BJ (cell line): ENCODE data around the gene TP53I13. TPM values are rescaled to one million over a fixed set of nuclear protein-coding genes. Genes with fewer than 3 reads are reported as not detected.

Source experiments
- CTCF ChIA-PET: fragments of 350-600 bp; formaldehyde crosslinking; extraction: SDS; loops from one replicate; lab custom pipeline; 2021; ENCODE audit warnings: antibody characterized with exemption, inconsistent platforms; lab: Yijun Ruan, JAX
- POLR2A ChIA-PET: fragments of 300-600 bp; sonication (Branson Sonifier 250); formaldehyde crosslinking; extraction: SDS; loops from one replicate; lab custom pipeline; 2021; ENCODE audit warnings: antibody characterized with exemption; lab: Charles Lee
- DNase-seq: peaks from one replicate; pipeline ENCODE4 v3.0.0-alpha.2; 2011; ENCODE audit warnings: low read depth
- H3K27me3 ChIP-seq: 2 replicates; pipeline ENCODE4 v1.6.0; 2011; ENCODE audit warnings: low read length; ENCODE audit not compliant: control insufficient read depth, insufficient read depth
- H3K36me3 ChIP-seq: 2 replicates; pipeline ENCODE4 v1.5.1; 2011; ENCODE audit warnings: low read length; ENCODE audit not compliant: control insufficient read depth, insufficient read depth
- H3K4me3 ChIP-seq: 2 replicates; pipeline ENCODE4 v1.5.1; 2011; ENCODE audit warnings: low read depth, mild to moderate bottlenecking, control low read depth, low read length
- polyA plus RNA-seq: library from polyadenylated mRNA; depleted of rRNA; stranded (reverse); fragments of >200 nt; gene quantifications from 2 replicates; pipeline ENCODE4 v1.2.3, GENCODE V29; 2011
- TF ChIP-seq, protein P1 (sequence below): IDR thresholded peaks from 2 replicates; pipeline ENCODE4 v1.5.1; 2011; ENCODE audit warnings: low read depth, mild to moderate bottlenecking, control low read depth, inconsistent platforms, low read length, moderate library complexity; ENCODE audit not compliant: insufficient read depth

TP53I13 gene
- polyA plus RNA-seq, 1 experiment: 38.7 TPM

DNA sequence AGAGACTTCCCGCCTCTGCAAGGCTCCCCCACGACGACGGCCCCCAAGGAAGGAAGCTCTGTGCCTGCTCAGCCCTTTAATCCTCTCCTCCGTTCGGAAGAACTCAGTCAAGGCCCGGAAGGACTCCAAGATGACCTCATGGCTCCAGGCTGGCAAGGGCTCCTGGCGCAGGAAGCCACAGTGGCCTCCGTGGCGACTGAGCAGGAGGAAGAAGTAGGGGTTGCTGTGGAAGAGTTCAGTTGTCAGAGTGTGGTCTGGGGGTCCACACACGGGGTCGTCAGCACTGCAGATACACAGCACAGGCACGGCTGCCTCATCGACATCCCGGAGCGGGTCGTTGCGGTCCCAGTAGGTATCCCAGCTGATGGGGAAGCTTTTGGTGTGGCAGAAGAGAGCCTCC is 5.9 kb upstream of the TP53I13 start:
- TF ChIP-seq, protein P1, sequence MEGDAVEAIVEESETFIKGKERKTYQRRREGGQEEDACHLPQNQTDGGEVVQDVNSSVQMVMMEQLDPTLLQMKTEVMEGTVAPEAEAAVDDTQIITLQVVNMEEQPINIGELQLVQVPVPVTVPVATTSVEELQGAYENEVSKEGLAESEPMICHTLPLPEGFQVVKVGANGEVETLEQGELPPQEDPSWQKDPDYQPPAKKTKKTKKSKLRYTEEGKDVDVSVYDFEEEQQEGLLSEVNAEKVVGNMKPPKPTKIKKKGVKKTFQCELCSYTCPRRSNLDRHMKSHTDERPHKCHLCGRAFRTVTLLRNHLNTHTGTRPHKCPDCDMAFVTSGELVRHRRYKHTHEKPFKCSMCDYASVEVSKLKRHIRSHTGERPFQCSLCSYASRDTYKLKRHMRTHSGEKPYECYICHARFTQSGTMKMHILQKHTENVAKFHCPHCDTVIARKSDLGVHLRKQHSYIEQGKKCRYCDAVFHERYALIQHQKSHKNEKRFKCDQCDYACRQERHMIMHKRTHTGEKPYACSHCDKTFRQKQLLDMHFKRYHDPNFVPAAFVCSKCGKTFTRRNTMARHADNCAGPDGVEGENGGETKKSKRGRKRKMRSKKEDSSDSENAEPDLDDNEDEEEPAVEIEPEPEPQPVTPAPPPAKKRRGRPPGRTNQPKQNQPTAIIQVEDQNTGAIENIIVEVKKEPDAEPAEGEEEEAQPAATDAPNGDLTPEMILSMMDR: no peak
- H3K36me3 ChIP-seq: peaks cover 4% of the 10 kb centered on the region
- H3K4me3 ChIP-seq: no peak overlapping the region
- H3K27me3 ChIP-seq: no peaks in the 10 kb centered on the region
- CTCF ChIA-PET: interaction anchor here (0.6 kb wide), 1 partner anchor 192 kb away, joined by 3 read pairs; no protein-coding TSS in a partner anchor
- POLR2A ChIA-PET: no interaction called here
- no peak for DNase-seq

DNA sequence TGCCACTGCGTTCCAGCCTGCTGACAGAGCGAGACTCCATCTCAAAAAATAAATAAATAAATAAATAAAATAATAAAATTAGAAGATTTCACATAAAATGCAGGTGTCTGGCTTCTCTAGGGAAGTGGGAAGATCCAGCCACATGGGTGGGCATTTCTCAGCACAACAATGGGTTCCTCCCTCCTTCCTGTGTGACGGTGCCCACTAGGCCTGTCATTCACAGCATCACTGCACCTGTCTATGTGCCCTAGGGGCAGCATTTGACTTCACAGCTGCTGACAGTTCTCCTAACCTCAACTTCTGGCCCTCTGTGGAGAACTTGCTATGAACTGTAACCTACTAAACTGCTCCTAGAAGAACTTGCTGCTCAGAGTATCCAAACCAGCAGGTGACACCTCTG is 4.7 kb upstream of the TP53I13 start:
- H3K4me3 ChIP-seq: no peak overlapping the region
- POLR2A ChIA-PET: interaction anchor here (0.6 kb wide), 1 partner anchor 151 kb away, joined by 5 read pairs; no protein-coding TSS in a partner anchor

DNA sequence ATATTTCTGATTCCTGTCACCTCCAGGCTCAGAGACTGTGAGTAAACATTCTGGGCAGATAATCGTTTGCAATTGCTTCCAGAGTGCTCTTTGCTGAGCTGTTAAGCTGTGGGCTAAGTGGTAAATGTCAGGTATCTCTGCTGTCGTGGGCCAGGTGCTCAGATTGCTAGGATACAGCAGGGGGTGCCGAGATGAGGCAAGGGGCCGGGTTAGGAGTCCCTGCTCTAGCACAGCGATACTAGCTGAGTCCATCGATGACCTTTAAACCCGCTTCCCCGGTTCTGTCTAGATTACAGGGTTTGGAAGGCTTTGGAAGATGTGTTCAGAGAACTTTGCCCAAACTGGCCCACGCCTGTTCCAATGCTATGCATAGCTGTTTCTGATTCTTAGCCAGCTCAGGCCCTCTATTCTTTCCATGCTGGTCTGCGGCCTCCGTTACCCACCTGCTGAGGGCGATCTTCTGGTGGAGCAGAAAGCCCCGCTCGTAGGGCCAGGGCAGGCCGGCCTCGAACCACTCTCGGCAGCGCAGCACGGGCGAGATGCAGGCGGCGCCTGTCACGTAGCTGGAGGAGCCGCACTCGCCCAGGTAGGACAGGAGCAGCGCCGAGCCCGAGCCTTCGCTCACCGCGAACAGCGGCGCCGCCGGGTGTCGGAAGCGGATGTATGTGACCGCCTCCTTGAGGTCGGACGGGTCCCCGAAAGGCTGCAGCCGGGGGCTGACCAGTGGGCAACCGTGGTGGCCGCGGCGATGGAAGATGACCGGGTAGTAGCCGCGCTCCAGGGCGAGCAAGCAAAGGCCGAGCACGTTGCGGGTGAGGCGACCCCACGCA is 2.6 kb upstream of the TP53I13 start:
- Histone ChIP-seq H3K4me3 (peak overlapping the region; percentile 33), H3K27me3 (no peaks in the 10 kb centered on the region), H3K36me3 (peaks cover 4% of the 10 kb centered on the region)
- TF ChIP-seq, protein P1: no peak
- no peak for DNase-seq
- ChIA-PET CTCF (interaction anchor here (0.9 to 4.7 kb wide), 7 partner anchors 10 to 442 kb away, joined by 3 to 30 read pairs (median 4); no protein-coding TSS in a partner anchor), POLR2A (no interaction called here)

More for the DNA sequence above, 4.7 kb upstream of the TP53I13 start:
- CTCF ChIA-PET: interaction anchor here (0.6 to 1.5 kb wide), 3 partner anchors 14 to 54 kb away, joined by 3 to 4 read pairs (median 3); no protein-coding TSS in a partner anchor
- DNase-seq: no peak
- TF ChIP-seq, protein P1: no peak
- Histone ChIP-seq H3K27me3 (no peaks in the 10 kb centered on the region), H3K36me3 (peaks cover 4% of the 10 kb centered on the region)

DNA sequence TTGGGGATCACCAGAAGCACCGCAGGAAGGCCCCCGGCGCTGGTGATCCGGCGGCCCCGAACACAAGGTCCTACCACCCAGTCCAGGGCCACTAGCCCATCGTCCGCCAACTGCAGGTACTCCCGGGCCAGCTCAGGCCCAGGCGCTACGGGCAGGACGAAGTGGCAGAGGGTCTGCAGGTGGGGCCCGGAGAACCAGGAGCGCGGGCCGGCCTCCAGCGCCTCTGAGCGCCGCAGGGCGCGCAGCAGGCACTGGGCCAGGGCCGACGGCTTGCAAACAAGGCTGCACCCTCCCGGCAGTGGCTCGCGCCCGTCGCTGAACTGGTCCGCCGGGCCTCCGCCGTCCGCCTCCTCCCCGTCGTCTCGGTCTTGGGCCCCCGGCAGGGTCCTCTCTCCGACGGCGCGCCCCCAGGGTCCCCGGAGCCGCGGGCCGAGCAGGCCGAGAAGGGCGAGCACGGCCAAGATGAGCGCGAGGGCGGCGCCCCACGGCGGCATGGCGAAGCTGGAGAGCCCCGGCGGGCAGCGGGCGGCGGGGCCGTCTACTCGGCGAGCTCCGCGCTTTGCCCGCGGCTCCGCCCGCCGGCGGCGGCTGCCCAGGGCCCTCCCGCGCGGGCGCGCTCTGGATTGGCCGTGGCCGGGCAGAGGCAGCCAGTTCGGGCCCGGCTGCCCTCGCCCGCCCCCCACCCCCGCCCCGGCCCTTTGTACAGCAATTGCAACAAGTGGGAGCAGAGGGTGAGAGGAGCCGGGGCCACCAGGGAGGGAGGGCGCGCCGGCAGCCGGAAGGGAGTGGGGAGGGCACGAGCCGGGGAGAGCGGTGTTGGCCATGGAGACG is 1.8 kb upstream of the TP53I13 start, which contains the start of gene ABHD15:
TSS of gene ABHD15 (minus strand) at position 565 of the 831 bp plus-strand sequence. CDS start at position 494, 71 bp downstream.
- H3K27me3 ChIP-seq: no peaks in the 10 kb centered on the region
- peaks cover 4% of the 10 kb centered on the region for H3K36me3 ChIP-seq
- TF ChIP-seq, protein P1: no peak
- no peak for DNase-seq
- peak within 1 kb of the TSS; percentile 49 for H3K4me3 ChIP-seq
- POLR2A ChIA-PET: interaction anchor here (0.6 kb wide), 1 partner anchor 195 kb away, joined by 4 read pairs; no protein-coding TSS in a partner anchor
- CTCF ChIA-PET: interaction anchor here (0.9 to 4.7 kb wide), 7 partner anchors 11 to 443 kb away, joined by 3 to 30 read pairs (median 11); no protein-coding TSS in a partner anchor

DNA sequence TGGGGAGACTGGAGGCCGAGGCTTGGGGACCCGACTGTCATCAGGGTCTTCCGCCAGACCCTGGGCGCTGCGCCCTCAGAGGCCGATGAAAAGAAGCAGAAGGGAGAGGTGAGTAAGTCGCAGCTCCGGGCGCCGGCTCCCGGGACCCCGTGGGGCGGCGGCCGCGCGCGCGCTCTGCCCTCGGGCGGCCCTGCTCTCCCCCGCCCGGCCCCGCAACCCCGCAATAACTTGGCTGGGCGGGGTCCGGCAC is 1.3 kb upstream of the TP53I13 start:
- CTCF ChIA-PET: interaction anchor here (1.0 to 4.7 kb wide), 5 partner anchors 11 to 197 kb away, joined by 3 to 30 read pairs (median 13); no protein-coding TSS in a partner anchor
- H3K4me3 ChIP-seq: peak overlapping the region; percentile 49
- peaks cover 3% of the 10 kb centered on the region for H3K36me3 ChIP-seq
- POLR2A ChIA-PET: no interaction called here
- TF ChIP-seq, protein P1: no peak
- DNase-seq: no peak
- H3K27me3 ChIP-seq: no peaks in the 10 kb centered on the region
